K562 treated with DMSO at 1 percent for 4 hours (cell line): ENCODE measurements around the gene GBP6. TPM values are rescaled to one million over a fixed set of nuclear protein-coding genes. Genes with fewer than 3 reads are reported as not detected.

Experiments used
- total RNA-seq: library from RNA; unstranded; fragments of 300-600 nt; gene quantifications from 2 replicates; pipeline ENCODE4 v1.2.3, GENCODE V29; 2022; ENCODE audit not compliant: insufficient read depth

Gene GBP6
- not detected in 2 replicates for total RNA-seq

GRCh38 chr1:89363638-89364536 is at the start of gene GBP6:
TSS of gene GBP6 (plus strand) at chr1:89364059. CDS start at chr1:89368552, 4,493 bp downstream.

Other genes with a start within 250 kb of the GBP6 start
- 15.2 and 15.6 TPM in 2 replicates for gene GBP2, start 237.9 kb upstream of the GBP6 start, total RNA-seq
- not detected in 2 replicates for gene GBP7, start 188.1 kb upstream of the GBP6 start, total RNA-seq
- gene GBP4, start 165.1 kb upstream of the GBP6 start, total RNA-seq, result 0.08 TPM in 1 of 2 replicates, not detected in the other
- gene GBP5, start 91.2 kb upstream of the GBP6 start, total RNA-seq, result 0.59 and 2.4 TPM in 2 replicates
- gene LRRC8B, start 160.8 kb downstream of the GBP6 start, total RNA-seq, result 7.6 and 9.1 TPM in 2 replicates